Measurements from ENCODE around the gene HDAC4.
"Not testable (repeated sequence)": the region's sequence is repeated elsewhere in the genome, so short reads cannot be mapped to it uniquely, and the experiment has no call there.

The HDAC4 gene

DNA sequence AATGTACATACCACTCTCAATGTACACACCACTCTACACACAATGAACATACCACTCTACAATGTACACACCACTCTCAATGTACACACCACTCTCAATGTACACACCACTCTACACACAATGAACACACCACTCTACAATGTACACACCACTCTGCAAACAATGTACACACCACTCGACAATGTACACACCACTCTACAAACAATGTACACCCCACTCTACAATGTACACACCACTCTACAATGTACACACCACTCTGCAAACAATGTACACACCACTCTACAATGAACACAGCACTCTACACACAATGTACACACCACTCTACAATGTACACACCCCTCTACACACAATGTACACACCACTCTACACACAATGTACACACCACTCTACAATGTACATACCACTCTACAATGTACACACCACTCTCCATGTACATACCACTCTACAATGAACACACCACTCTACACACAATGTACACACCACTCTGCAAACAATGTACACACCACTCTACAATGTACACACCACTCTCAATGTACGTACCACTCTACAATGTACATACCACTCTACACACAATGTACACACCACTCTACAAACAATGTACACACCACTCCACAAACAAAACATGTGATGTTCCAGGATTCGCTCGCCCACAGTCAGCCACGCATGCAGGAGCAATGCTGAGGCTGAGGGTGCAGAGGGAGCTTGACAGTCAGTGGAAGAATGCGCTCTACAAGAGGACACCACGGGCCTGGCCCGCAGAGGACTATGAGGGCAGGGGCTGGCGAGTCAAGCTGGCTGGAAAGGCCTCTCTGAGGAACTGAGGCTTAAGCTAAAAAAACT is 118.2 kb downstream of the HDAC4 start:
- DNase-seq (ENCODE audit: low read depth in 2 of 2), result no peak

DNA sequence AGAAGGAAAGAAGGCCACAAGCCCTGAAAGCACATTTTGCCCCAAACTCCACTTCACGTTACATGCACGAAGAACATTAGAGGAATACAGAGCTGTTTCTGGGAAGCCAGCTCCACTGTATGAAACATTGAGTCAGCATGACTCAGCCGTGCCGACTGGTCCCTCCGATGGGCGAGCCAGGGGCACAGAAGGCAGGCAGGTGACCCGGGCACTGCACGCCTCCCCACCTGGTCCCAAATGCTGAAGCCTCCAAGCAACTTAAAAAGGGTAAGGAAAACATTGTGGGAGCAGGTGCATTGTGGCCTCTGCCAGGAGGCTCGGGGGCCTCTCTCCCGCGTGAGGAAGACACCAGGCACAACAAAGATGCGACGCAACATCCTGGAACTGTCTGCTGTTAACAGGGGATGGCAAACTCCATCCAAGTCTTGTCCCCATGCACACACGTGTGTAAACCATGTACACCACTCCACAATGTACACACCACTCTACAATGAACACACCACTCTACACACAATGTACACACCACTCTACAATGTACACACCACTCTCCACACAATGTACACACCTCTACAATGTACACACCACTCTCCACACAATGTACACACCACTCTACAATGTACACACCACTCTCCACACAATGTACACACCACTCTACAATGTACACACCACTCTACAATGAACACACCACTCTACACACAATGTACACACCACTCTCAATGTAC is 120.4 kb downstream of the HDAC4 start:
- not testable (repeated sequence) for DNase-seq (ENCODE audit: low read depth in 2 of 2)

DNA sequence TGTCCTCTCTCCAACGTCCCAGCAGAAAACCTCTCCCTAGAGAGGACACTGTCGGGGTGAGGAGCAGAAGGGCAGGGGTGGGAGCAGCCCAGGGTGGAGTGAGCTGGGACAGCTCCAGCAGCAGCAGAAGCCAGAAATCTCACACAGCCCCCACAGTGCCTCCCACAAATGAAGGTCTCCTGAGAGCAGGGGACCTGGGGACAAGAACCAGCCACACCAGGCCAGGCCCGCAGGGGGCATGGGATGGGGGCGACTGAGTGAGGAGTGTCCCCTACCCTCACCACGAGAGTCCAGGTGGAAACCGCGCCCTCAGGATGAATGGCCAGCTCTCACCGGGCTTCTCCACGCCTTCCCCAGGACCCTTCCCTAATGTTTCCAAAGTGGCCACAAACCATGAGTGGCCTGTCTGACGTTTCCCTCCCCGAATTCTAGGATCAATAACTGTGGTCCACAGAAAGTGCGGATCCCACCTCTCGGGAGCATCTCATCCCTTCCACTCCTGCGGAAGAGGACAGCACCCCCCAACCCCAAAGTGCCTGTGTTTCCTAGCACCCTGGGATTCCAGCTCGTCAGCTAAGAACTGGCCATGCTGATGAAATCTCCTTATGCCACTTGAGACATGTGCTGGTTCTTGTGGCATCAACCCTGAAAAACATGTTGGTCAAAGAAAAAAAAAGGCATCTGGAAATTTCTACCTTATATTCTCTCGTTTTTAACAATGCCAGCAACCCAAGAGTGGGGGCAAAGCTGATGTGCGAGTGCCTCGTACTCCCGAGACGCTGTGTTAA is 121.1 kb downstream of the HDAC4 start:
- DNase-seq (ENCODE audit: low read depth in 2 of 2), result no peak

DNA sequence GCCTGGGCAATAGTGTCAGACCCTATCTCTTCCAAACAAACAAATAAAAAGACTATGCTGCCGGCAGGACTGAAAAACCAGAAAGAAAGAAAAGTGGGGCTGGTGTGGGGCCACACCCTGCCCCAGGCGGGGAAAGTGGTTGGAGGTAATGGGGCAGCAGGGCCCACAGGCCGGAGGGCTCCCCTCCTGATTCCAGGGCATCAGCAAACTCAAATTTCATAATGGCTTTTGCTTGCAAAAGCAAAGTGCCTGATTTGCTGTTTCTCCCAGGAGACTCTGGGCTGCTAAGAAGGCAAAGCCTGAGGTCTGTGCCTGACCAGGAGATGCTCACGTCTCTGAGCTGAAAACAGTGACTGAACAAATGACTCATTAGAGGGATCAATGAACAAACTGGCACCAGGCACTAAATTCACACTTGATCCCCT is 121.9 kb downstream of the HDAC4 start:
- no peak for DNase-seq (ENCODE audit: low read depth in 2 of 2)

DNA sequence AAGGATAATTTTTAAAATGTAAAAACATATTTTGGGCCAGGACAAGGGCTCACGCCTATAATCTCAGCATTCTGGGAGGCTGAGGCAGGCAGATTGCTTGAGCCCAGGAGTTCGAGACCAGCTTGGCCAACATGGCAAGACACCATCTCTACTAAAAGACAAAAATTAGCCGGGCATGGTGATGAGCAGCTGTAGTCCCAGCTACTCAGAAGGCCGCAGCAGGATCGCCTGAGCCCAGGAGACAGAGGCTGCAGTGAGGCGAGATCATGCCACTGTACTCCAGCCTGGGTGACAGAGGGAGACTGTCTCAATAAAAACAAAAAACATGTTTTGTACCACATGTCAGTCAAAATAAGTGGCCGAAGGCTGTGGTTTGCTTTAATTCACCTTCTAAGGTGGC is 122.5 kb downstream of the HDAC4 start:
- DNase-seq (ENCODE audit: low read depth in 2 of 2), result no peak

DNA sequence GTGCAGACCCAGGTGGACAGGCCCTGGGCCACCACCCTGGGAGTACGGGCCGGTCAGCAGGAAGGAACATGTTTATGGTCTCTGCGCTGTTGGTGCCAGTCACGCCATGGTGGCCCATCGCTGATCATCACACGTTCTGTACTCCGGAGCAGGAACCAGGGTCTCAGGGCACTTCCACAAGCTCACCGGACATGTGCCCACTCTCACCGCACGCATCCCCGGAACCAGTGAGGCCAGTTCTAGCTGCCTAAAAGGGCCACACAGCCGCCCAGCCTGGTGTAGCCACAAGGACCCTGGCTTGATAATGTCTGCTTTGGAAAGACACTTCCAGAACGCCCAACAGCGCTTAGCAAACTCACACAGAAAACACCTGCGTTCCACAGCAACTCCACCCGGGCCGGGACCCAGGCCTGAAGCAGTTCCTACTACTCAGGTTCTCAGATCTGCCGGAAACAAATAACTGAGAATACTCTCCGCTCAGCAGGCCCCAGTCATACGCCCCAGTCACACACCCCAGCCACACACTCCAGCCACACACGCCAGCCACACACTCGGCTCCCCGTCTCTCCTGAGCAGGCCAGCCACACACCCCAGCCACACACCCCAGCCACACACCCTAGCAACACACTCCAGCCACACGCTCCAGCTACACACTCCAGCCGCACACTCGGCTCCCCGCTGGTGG is 123.3 kb downstream of the HDAC4 start:
- no peak for DNase-seq (ENCODE audit: low read depth in 2 of 2)

DNA sequence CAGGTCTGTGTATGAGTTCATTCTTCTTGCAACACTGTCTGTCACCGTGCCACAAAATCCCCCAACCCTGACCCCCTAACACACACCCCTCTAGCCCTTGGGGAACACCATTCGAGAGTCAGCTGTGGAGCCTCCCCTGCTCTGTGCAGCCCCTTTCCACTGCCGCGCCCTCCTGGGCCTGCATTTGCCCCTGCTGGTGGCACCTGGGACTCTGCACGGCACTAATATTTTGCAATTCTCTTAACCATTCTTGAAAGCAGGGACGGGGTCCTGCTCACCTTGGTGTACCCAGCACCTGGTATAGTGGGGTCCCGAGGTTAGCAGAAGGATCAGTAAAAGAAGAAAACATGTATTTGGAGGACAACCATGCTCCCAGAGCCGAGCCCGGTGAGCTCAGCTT is 124.0 kb downstream of the HDAC4 start:
- no peak for DNase-seq (ENCODE audit: low read depth in 2 of 2)

DNA sequence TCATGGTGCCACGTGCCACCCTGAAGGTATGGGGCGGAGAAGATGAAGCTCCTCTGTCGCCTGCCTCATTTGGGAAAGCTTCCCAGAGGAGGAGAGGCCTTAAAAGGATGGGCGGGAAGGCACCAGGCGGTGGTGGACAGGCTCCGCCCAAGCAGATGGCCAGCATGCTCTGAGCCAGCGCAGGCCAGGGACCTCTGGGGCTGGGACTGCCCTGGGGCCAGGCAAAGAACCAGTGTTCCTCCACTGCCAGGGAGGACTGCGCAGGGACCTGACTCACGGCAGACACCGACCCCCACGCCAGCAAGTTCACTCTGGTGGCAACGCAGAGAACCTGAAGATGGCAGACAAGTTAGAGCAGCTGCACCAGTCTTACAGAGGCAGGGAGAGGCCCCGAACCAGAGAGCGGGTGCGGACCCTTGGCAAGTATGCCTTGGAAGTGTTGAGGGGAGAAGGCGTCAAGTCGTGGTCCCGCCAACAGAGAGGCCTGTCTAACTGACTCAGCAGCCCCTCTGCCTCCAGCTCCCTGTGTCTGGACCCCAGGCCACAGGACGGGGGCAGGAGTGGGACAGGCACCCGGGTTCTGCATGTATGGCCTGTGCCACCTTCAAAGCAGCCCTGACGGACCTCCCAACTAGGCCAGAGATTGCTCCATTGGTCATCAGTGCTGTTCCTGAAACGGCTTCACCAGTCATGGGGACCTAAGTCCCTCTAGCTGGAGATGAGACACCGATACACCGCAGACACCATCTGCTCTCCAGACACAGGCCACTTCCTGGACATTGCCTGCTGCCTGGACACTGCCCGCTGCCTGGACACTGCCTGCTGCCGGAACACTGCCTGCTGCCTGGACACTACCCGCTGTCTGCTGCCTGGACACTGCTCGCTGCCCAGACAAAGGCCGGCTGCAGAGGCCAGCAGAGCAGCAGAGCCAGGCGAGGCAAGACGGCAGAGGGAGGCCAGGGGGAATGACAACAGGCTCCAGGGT is 124.7 kb downstream of the HDAC4 start:
- DNase-seq (ENCODE audit: low read depth in 2 of 2), result no peak

DNA sequence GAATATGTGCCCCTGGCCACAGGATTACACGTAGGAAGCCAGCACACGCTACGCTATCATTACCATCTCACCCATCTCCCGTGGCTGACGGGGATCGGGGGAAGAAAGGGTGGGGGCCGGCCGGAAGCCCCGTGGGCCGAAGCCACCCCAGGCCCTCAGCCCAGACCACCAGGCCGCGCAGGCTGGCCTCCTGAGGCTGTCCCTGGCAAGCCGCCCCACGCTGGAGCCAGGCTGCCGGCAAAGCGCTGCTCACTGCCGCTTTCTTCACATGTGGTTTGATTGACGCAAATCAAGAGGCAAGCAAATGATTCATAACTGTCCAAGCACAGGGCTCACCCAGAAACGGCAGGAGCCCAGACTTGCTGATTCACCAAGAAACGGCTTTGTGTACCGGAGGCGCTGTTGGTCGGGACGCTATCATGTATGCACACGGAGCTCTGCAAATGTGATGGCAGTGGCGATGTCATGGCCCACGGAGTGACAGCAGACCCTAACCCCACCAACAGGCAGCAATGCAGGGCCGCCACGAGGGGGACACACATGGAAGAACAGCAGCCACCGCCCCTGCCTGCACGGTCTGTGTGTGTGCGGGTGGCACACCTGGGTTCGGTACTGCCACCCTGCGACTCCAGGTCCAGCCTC is 125.7 kb downstream of the HDAC4 start:
- DNase-seq (ENCODE audit: low read depth in 2 of 2), result peak; percentile 54 to 73

DNA sequence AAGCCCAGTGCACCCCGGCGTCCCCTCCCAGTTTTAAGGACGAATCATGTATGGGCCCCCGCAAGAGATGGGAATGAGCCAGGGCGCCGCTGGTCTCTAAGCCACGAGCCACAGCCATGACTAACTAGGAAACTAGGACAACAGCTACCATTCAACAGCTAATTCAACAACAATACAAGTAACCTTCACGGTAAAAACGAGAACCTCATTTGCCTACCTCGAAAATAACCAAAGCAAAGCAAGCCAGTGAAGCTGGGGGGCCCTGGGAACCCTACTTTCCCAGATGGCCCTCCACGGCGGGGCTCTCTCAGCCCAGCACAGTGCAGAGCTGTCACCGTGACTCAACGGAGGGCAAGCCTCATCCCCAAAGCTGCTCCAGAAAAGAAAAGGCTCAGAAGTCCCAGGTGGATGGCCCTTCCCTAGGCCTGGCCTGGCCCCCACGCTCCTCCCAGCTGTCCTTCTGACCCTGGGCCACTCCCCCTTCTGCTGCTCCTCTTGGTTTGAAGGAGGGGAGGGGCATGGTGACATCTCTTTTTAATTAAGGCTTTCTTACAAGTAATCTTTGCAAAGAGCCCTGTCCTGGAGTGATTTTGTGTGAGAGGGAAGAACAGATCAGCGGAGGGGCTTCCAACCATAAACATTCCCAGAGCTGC is 126.3 kb downstream of the HDAC4 start:
- no peak for DNase-seq (ENCODE audit: low read depth in 2 of 2)

DNA sequence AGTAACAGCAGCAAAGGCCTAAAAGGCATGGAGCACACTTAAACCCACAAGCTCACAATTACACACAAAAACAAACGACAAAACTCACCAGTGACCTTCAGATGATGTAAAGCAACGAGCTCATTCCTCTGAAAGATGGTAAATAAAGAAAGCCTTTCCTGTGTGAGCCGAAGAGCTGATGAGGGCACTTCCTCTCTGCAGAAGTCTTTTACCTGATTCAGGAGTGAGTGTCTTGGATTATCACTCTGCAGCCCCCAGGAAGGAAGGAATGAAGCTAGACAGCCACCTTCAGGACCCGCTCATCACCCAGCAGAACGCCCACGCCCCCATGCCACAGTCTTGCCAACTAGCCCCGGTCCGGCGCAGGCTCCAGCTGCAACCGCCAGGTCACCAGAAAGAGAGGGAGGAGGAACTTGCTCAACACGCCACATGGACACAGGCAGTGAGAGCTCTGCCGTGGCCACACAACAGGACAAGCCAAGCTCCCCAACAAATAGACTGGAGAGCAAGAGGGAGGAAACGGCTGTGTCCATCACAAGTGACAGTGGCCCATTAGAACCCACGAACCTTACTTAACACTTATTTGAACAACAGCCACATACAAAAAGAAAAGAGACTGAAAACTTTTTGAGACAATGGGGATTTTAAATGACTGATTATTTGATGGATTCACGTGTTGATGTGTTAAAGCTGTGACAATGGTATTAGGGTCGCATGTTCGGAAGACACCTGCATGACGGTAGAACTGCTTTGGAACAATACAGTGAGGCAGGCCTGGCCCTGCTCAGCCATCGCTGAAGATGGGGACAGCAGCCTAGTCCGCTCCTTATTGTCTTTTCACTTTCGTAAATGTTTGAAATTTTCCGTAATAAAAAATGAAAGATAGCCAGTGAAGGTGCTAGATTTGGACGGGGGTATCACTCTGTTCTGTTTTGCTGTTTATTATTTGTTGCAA is 127.3 kb downstream of the HDAC4 start:
- no peak for DNase-seq (ENCODE audit: low read depth in 2 of 2)

DNA sequence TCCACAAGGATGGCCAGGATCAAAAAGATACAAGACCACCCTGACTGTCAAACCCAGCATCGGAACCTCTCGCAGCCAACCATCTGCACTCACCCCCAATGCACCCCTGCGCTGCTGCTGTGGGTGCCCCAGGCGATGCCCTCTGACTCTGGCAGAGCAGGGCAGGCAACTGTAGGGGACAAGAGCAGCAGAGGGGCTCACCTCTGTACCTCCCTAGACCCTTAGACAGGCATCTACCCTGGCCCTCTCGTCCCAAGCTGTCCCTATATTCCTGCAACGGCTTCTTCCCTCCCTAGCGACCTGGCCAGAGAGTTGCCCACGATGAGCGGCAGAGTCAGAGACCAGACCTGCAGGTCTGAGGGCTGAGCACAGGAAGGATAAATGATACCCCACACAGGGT is 128.2 kb downstream of the HDAC4 start:
- DNase-seq (ENCODE audit: low read depth in 2 of 2), result no peak

DNA sequence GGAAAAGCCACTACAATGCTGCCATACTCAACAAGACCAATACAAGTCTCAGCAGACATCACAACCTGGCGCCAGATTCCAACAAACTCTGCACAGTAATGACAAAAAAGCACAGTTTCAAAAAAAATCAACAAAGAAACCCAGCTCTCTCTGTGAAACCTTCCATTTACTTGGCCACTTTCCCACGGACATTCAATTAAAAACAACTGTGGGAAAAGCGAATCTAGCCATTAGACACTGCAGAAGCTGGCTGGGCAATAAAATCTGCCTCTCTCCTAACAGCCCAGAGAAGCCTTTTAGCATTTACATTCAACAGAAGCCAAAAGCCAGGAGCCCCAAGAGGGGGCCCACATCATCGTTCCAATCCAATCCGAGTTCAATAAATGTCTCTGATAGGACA is 128.9 kb downstream of the HDAC4 start:
- DNase-seq (ENCODE audit: low read depth in 2 of 2), result no peak

DNA sequence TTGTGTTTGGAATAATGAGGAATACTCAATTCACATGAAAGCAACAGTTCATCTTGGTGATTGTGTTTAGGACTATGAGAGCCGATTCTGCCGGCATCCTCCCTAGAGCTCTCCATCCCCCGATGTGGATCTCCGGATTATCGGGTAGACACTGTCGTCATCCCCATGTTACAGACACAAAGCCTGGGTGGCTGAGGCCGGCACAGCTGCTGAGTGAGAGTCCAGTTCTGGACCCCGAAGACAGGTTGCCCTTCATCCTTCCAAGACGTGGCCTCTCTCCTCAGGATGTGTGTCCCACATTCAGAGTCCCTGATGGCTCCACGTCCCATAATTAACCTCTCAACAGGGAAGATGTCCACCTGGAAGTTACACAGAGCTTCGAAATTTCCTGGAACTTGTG is 129.3 kb downstream of the HDAC4 start:
- DNase-seq (ENCODE audit: low read depth in 2 of 2), result no peak

DNA sequence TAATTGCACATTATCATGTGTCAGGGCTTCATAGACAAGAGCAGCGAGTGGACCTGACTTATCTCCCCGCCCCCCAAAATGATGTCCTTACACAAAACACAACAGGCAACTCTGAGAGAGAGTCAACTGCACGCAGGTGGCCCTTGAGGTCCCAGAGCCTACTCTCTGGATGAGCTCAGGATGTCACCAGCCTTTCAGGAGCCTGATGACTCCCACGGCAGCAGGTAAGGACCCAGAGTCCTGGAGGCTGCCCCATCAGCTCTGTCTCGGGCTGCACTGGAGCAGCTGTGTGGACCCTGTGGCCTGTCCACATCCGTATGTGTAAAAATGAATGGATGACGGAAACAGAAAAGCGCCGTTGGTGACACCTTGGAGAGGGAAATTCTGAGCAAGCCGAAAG is 130.9 kb downstream of the HDAC4 start:
- DNase-seq (ENCODE audit: low read depth in 2 of 2), result no peak

DNA sequence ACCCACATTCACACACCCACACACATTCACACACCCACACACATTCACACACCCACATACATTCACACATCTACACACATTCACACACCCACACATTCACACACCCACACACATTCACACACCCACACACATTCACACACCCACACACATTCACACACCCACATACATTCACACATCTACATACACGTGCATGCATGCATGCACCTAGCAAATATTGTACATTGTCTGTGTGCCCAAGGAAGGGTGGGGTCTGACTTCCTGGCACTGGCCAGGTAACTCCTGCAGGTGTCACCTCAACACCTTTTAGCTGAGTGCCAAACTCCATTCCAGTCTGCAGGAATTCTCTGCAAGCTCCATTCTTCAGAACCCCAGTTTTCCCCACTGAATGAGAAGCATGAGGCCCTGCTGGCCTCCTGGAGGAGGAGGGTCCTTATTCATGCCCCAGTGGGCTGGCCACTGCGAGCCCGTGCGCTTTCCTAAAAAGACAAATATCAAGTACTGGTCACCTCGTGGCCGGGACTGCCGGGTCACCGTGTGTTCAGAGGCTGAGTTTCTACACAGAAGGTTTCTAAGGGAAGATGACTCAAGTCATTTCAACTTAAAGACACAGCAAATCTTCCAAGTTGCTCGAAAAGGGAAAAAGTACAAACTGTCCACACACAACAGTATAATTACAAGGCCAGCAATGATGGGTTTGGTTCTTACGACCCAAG is 131.5 kb downstream of the HDAC4 start:
- no peak for DNase-seq (ENCODE audit: low read depth in 2 of 2)

DNA sequence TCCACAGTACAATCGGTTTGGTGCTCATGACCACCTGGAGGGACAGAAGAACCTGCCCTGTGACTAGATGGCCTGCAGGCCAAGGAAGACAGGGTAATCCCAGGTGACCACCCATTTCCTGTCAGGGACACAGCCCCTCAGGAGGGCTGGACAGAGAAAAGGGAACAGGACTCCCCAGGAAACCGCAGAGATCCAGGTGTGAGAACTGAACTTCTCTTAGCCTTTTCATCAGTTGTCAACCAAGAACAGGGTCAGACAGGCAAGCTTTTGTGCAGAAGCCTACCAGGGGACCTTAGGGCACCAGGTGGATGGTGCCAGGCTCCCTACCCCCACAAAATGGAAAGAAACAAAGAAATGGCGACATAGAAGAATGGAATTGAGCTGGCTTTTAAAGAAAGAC is 132.3 kb downstream of the HDAC4 start:
- DNase-seq (ENCODE audit: low read depth in 2 of 2), result no peak

DNA sequence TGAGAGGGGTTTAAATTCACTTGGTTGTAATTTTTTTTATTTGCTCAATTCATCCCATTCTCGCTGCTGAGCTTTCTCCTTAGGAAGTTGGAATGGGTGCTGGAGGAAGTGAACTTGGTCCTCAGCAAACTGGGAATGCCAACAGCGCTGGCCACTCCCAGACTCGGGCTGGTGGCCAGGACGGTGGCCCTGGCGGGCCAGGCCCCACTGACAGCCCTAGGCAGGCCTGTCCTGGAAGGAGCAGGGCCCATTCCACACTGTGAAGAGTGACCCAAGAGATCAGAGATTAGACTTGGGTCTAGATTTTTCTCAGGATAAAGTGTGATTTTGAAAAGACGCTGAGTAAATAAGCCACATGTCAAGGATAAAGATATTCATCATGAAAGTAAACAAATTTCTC is 132.7 kb downstream of the HDAC4 start:
- DNase-seq (ENCODE audit: low read depth in 2 of 2), result no peak
